ENCODE measurements around the gene SLC1A1. TPM values are rescaled to one million over a fixed set of nuclear protein-coding genes. Genes with fewer than 3 reads are reported as not detected.

SLC1A1 gene
- 0.04 and 0.55 TPM in 2 replicates for total RNA-seq

GRCh38 chr9:4489919-4490704 lies at the start of gene SLC1A1:
TSS of gene SLC1A1 (plus strand) at chr9:4490468. CDS start at chr9:4490680, 212 bp downstream.

Other genes starting within 250 kb of the SLC1A1 start
- gene GLIS3, start 190.4 kb upstream of the SLC1A1 start, total RNA-seq, result 0.57 and 1.3 TPM in 2 replicates
- 5.3 and 5.9 TPM in 2 replicates for gene PLPP6, start 171.8 kb downstream of the SLC1A1 start, total RNA-seq
- gene SPATA6L, start 176.0 kb downstream of the SLC1A1 start, total RNA-seq, result 0.15 and 1.6 TPM in 2 replicates
- 14.7 and 14.8 TPM in 2 replicates for gene CDC37L1, start 189.1 kb downstream of the SLC1A1 start, total RNA-seq